ENCODE measurements around the gene NRROS.
"Not testable (repeated sequence)": the region's sequence is repeated elsewhere in the genome, so short reads cannot be mapped to it uniquely, and the experiment has no call there.

The NRROS gene

GRCh38 chr3:196639483-196640296 is at the start of gene NRROS:
TSS of gene NRROS (plus strand) at chr3:196639694. CDS start at chr3:196654540, 14,846 bp downstream.
- DNase-seq: no peak

DNA sequence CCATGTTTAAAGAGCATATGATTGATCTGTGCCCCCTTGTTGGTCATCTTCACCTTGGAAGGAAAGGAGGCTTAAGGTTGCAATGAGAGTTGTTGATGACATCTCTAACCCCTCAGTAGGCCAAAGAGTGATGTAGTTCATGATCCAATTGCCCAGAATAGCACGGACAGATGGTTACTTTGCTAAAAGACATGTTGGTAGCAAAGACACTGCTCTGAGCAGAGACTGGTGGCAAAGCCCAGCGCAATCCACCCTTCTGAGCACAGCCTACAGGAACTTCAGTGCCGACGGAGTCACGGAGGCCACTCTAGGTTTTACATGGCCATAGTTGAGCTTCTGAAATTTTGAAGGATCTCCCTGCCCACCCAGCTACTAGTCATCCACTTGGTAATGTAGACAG is 49.2 kb upstream of the NRROS start:
- no peak for DNase-seq

DNA sequence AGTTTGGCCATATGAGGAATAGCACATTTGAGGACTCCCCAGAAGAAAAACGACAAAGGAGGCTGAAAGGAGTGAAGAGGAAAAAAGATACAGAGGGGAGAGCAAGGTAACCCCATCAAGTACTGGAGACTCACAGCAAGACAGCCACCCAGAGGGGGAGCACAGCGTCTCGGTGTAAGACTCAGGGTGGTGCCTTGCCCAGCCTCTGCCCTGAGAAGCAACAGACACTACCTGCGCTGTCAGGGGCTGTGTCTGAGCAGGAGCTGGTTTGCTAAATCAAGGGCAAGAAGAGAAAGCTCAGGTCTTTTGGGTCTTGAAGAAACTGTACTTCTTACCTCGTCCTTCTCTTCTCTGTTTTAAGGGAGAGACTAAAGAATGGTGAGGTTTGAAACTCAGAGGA is 43.1 kb upstream of the NRROS start:
- DNase-seq: no peak

DNA sequence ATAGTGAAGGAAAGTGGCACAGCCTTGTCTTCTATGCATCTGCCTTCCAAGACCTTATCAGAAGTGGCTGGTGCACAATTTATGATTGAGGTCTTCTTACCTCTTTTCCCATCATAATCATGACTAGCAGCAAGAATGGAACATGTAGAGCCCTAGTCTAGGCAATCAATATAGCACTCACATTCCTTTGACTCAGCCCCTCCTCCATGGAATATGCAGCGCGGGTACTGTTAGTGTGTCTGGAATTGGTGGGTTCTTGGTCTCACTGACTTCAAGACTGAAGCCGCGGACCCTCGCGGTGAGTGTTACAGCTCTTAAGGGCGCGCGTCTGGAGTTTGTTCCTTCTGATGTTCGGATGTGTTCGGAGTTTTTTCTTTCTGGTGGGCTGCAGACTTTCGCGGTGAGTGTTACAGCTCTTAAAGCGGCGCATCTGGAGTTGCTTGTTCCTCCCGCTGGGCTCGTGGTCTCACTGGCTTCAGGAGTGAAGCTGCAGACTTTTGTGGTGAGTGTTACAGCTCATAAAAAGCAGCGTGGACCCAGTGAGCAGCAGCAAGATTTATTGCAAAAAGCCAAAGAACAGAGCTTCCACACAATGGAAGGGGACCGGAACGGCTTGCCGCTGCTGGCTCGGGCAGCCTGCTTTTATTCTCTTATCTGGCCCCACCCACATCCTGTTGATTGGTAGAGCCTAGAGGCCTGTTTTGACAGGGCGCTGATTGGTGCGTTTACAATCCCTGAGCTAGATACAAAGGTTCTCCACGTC is 41.3 kb upstream of the NRROS start:
- DNase-seq: not testable (repeated sequence)

DNA sequence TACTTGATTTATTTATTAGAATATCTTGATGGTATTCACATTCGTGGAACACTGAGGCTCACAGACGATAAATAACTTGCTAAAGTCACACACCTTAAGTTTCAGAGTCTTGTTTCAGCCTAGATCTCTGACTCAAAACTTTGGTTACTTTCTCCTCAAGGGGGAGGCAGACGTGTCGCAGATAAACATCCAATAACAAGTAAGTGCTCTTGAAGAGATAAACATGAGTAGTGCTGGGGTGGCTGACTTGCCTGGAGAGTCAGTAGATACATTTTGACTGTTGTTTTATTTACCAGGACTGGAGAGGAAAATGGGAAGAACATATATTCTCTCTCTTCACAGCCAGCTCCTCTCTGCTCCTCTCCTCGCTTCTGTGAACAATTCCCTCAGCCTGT is 39.8 kb upstream of the NRROS start:
- DNase-seq: no peak

GRCh38 chr3:196600359-196600758 is 39.1 kb upstream of the NRROS start:
- DNase-seq: no peak

- no peak for DNase-seq
These were observed 36.8 kb upstream of the NRROS start for GRCh38 chr3:196602673-196603072.

DNA sequence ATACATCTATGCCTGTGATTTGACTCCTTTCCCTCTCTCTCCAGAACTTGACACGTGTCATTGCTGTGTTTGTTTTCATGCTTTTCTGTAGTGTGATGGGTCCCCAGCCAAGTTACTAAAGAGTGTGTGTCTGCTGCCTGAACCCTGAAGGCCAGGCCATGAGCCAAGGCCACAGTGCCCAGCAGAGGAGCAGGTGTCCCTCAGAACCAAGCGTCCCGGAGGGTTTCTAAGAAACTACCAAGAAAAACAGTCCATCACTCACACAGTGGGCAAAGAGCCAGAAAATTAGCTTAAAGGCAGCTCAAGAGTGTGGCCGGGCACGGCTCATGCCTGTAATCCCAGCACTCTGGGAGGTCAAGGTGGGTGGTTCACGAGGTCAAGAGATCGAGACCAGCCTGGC is 35.8 kb upstream of the NRROS start:
- DNase-seq: no peak

DNA sequence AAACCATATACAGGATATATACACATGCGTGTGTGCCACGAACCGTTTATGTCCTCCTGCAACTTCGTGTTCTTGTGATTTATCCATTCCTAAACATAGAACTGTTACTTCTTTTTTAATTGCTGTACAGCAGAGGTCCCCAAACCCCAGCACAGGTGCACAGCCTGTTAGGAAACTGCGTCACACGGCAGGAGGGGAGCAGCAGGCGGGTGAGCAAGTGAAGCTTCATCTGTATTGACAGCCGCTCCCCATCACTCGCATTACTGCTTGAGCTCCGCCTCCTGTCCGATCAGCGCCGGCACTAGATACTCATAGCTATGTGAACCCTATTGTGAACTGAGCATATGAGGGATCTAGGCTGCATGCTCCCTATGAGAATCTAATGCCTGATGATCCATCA is 34.9 kb upstream of the NRROS start:
- DNase-seq: no peak

DNA sequence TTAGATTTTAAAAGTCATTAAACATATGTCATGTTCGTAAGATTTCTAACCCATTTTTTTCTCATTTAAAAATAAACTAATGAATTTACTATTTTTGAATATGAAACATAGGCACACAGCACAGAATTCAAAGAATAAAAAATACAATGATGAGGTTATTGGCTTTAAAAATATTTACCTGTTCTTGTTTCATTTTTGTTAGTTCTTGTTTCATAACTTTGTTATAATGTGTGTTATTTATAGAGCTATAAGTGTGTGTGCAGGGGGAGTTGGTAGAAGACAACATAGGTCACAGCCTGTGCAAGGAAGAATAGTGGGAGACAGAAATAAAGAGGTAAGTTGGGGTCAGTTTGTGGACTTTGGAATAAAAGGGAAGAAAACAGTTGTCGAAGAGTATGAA is 30.8 kb upstream of the NRROS start:
- no peak for DNase-seq

- DNase-seq: peak; percentile 51 to 52
These were observed 30.1 kb upstream of the NRROS start for GRCh38 chr3:196609343-196609775.

GRCh38 chr3:196609805-196610515 is 29.5 kb upstream of the NRROS start:
- DNase-seq: no peak

- DNase-seq: no peak
These were observed 27.6 kb upstream of the NRROS start for GRCh38 chr3:196611761-196612483.

DNA sequence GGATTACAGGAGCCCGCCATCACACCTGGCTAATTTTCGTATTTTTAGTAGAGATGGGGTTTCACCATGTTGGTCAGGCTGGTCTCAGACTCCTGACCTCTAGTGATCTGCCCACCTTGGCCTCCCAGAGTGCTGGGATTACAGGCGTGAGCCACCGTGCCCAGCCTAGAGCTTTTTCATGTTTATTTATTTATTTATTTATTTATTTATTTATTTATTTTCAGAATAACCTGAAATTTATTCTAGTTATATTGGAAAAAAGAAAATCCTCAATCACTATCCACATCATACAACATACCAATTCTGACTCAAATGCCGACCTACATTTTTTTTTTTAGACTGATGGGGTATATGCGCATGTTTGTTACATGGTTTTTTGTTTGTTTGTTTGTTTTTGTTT is 24.3 kb upstream of the NRROS start:
- DNase-seq: not testable (repeated sequence)

DNA sequence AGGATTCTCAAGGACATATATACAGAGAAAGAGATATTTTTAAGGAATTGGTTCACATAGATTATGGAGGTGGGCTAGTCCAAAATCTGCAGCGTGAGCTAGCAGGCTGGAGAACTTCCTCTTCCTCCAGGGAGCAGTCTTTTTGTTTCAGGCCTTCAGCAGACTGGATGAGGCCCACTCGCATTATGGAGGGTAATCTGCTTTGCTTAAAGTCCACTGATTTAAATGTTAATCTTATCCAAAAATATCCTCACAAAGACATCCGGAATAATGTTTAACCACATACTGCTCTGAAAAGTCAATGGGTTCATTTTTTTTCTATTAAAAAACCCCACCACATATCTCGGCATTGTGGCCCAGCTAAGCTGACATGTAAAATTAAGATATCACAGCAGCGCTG is 22.2 kb upstream of the NRROS start:
- no peak for DNase-seq

- no peak for DNase-seq
These were observed 20.3 kb upstream of the NRROS start for GRCh38 chr3:196619223-196619622.

- not testable (repeated sequence) for DNase-seq
These were observed 19.9 kb upstream of the NRROS start for GRCh38 chr3:196619627-196620026.

GRCh38 chr3:196620161-196620604 is 19.3 kb upstream of the NRROS start:
- DNase-seq: no peak

- no peak for DNase-seq
These were observed 18.8 kb upstream of the NRROS start for GRCh38 chr3:196620684-196621083.

- DNase-seq: no peak
These were observed 17.9 kb upstream of the NRROS start for GRCh38 chr3:196621611-196622010.

GRCh38 chr3:196624067-196624790 is 15.3 kb upstream of the NRROS start:
- no peak for DNase-seq

DNA sequence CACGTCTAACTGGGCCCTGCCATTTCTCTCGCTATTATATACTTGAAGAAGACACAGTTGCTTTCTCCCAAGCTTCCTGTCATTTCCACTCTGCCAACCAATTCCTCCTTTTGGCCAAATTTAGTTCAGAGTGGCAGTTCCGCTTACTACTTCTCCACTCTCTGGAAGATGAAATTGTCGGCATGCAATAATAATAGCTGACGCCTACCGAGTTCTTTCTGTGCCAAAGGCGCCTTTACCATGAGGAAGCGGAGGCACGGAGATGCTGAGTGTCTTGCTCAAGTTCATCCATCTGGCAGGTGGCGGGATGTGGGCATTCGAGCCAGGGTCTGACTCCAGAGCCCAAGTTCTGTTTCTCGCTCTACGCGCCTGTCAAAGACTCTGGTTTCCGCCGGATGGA is 14.6 kb upstream of the NRROS start:
- DNase-seq: no peak
